Measurements from ENCODE around the gene KIAA1217. TPM values are rescaled to one million over a fixed set of nuclear protein-coding genes. Genes with fewer than 3 reads are reported as not detected.
A peak's percentile ranks its signal among the peaks of the same experiment; 100 is the strongest.

Gene KIAA1217
- total RNA-seq, 1 experiment from 2014 or later: 23.4 TPM

DNA sequence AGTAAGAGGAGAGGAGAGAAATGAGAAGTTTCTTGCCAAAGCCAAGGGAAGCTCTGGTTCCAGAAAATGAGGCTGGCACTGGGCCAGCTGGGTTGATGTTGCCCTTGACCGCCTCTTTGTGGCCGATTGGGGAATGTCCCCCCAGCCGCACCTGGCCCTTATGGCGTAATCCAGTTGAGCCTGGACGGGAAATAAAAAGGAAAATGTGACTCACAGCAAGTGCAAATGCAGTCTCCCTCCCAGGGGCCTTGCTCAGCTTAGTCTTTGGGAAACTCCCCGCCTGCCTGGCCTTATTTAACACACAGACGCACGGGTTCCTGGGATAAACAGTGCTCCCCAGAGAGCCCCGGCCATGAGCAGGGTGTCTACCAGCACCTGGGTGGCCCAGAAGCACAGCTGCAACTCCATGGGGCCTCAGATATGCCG, 174.8 kb downstream of the KIAA1217 start:
- POLR2A ChIA-PET: interaction anchor here (0.5 kb wide), 1 partner anchor 132 kb away, joined by 5 read pairs; no protein-coding TSS in a partner anchor
- peak; percentile 83 for DNase-seq (ENCODE audit: low spot score)
- TF ChIP-seq, protein P1, sequence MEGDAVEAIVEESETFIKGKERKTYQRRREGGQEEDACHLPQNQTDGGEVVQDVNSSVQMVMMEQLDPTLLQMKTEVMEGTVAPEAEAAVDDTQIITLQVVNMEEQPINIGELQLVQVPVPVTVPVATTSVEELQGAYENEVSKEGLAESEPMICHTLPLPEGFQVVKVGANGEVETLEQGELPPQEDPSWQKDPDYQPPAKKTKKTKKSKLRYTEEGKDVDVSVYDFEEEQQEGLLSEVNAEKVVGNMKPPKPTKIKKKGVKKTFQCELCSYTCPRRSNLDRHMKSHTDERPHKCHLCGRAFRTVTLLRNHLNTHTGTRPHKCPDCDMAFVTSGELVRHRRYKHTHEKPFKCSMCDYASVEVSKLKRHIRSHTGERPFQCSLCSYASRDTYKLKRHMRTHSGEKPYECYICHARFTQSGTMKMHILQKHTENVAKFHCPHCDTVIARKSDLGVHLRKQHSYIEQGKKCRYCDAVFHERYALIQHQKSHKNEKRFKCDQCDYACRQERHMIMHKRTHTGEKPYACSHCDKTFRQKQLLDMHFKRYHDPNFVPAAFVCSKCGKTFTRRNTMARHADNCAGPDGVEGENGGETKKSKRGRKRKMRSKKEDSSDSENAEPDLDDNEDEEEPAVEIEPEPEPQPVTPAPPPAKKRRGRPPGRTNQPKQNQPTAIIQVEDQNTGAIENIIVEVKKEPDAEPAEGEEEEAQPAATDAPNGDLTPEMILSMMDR (IDR thresholded peaks at IDR 0.05): peak; percentile 37; the same call in 1 of the 2 replicates
- TF ChIP-seq, protein P2, sequence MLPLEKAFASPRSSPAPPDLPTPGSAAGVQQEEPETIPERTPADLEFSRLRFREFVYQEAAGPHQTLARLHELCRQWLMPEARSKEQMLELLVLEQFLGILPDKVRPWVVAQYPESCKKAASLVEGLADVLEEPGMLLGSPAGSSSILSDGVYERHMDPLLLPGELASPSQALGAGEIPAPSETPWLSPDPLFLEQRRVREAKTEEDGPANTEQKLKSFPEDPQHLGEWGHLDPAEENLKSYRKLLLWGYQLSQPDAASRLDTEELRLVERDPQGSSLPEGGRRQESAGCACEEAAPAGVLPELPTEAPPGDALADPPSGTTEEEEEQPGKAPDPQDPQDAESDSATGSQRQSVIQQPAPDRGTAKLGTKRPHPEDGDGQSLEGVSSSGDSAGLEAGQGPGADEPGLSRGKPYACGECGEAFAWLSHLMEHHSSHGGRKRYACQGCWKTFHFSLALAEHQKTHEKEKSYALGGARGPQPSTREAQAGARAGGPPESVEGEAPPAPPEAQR (CRISPR knock-in tag; IDR thresholded peaks at IDR 0.05): no peak
- TF ChIP-seq ZNF423 (CRISPR knock-in tag; IDR thresholded peaks at IDR 0.05): peak; percentile 36; the same call in 1 of the 2 replicates
- CTCF ChIA-PET: interaction anchor here (0.6 to 2.3 kb wide), 19 partner anchors 10 to 690 kb away, joined by 3 to 11 read pairs (median 3); no protein-coding TSS in a partner anchor
- peak; percentile 89 for ATAC-seq
- no peaks in the 10 kb centered on the region for H3K27me3 Mint-ChIP-seq (ENCODE audit: low read depth)
- peaks cover 47% of the 10 kb centered on the region for H3K4me1 Mint-ChIP-seq
- H3K27ac Mint-ChIP-seq: peak overlapping the region; percentile 95
- no peaks in the 10 kb centered on the region for H3K9me3 Mint-ChIP-seq
- no peaks in the 10 kb centered on the region for H3K36me3 Mint-ChIP-seq
- H3K4me3 Mint-ChIP-seq: no peak overlapping the region

DNA sequence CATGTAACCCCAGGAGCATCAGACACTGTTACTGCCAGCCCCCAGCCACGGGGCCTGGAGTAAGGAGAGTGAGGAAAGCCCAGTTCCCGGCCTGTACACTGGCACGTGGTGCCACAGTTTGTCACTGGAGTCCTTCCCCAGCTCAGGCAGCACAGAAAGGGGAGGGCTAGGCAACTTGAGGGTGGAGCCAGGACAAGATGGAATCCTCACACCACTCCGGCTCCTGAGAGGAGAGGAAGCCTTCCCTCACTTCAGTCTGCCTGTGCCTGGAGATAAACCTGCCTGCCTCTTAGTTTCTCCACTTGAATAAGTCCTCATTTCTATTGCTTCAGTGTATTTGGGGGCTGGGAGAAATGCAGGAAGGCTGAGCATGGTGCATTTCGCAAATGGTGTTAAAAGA, 176.0 kb downstream of the KIAA1217 start:
- peak overlapping the region; percentile 17; the same call in 1 of the 2 replicates for H3K27ac Mint-ChIP-seq
- ATAC-seq (no peak), DNase-seq (ENCODE audit: low spot score) (no peak)
- no peaks in the 10 kb centered on the region for H3K9me3 Mint-ChIP-seq
- no peaks in the 10 kb centered on the region for H3K27me3 Mint-ChIP-seq (ENCODE audit: low read depth)
- H3K4me3 Mint-ChIP-seq: no peak overlapping the region
- TF ChIP-seq, protein P3, sequence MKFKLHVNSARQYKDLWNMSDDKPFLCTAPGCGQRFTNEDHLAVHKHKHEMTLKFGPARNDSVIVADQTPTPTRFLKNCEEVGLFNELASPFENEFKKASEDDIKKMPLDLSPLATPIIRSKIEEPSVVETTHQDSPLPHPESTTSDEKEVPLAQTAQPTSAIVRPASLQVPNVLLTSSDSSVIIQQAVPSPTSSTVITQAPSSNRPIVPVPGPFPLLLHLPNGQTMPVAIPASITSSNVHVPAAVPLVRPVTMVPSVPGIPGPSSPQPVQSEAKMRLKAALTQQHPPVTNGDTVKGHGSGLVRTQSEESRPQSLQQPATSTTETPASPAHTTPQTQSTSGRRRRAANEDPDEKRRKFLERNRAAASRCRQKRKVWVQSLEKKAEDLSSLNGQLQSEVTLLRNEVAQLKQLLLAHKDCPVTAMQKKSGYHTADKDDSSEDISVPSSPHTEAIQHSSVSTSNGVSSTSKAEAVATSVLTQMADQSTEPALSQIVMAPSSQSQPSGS (CRISPR knock-in tag; IDR thresholded peaks at IDR 0.05; ENCODE audit: borderline replicate concordance, low read depth): no peak
- TF ChIP-seq, protein P4, sequence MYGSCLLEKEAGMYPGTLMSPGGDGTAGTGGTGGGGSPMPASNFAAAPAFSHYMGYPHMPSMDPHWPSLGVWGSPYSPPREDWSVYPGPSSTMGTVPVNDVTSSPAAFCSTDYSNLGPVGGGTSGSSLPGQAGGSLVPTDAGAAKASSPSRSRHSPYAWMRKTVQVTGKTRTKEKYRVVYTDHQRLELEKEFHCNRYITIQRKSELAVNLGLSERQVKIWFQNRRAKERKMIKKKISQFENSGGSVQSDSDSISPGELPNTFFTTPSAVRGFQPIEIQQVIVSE (CRISPR knock-in tag; IDR thresholded peaks at IDR 0.05; ENCODE audit: borderline replicate concordance): no peak
- TF ChIP-seq JAZF1 (CRISPR knock-in tag; IDR thresholded peaks at IDR 0.05) (no peak), NR1H2 (CRISPR knock-in tag; IDR thresholded peaks at IDR 0.05) (no peak), ELF4 (CRISPR knock-in tag; IDR thresholded peaks at IDR 0.05; ENCODE audit: low read depth) (no peak), HMGA2 (CRISPR knock-in tag; IDR thresholded peaks at IDR 0.05) (no peak), ZNF121 (CRISPR knock-in tag; IDR thresholded peaks at IDR 0.05) (no peak), ESRRA (CRISPR knock-in tag; IDR thresholded peaks at IDR 0.05; ENCODE audit: borderline replicate concordance) (no peak), CREB1 (CRISPR knock-in tag; IDR thresholded peaks at IDR 0.05) (no peak), IRF2 (CRISPR knock-in tag; IDR thresholded peaks at IDR 0.05; ENCODE audit: borderline replicate concordance, low read depth) (no peak), TEAD1 (CRISPR knock-in tag; IDR thresholded peaks at IDR 0.05) (no peak), SP1 (CRISPR knock-in tag; conservative IDR thresholded peaks at IDR 0.05) (no peak), ZNF423 (CRISPR knock-in tag; IDR thresholded peaks at IDR 0.05) (no peak)
- TF ChIP-seq, protein P1 (IDR thresholded peaks at IDR 0.05): no peak
- TF ChIP-seq, protein P5, sequence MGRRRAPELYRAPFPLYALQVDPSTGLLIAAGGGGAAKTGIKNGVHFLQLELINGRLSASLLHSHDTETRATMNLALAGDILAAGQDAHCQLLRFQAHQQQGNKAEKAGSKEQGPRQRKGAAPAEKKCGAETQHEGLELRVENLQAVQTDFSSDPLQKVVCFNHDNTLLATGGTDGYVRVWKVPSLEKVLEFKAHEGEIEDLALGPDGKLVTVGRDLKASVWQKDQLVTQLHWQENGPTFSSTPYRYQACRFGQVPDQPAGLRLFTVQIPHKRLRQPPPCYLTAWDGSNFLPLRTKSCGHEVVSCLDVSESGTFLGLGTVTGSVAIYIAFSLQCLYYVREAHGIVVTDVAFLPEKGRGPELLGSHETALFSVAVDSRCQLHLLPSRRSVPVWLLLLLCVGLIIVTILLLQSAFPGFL (CRISPR knock-in tag; IDR thresholded peaks at IDR 0.05; ENCODE audit: borderline replicate concordance): no peak
- TF ChIP-seq, protein P6, sequence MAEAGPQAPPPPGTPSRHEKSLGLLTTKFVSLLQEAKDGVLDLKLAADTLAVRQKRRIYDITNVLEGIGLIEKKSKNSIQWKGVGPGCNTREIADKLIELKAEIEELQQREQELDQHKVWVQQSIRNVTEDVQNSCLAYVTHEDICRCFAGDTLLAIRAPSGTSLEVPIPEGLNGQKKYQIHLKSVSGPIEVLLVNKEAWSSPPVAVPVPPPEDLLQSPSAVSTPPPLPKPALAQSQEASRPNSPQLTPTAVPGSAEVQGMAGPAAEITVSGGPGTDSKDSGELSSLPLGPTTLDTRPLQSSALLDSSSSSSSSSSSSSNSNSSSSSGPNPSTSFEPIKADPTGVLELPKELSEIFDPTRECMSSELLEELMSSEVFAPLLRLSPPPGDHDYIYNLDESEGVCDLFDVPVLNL (CRISPR knock-in tag; IDR thresholded peaks at IDR 0.05; ENCODE audit: borderline replicate concordance, low read depth): no peak
- TF ChIP-seq, protein P7, sequence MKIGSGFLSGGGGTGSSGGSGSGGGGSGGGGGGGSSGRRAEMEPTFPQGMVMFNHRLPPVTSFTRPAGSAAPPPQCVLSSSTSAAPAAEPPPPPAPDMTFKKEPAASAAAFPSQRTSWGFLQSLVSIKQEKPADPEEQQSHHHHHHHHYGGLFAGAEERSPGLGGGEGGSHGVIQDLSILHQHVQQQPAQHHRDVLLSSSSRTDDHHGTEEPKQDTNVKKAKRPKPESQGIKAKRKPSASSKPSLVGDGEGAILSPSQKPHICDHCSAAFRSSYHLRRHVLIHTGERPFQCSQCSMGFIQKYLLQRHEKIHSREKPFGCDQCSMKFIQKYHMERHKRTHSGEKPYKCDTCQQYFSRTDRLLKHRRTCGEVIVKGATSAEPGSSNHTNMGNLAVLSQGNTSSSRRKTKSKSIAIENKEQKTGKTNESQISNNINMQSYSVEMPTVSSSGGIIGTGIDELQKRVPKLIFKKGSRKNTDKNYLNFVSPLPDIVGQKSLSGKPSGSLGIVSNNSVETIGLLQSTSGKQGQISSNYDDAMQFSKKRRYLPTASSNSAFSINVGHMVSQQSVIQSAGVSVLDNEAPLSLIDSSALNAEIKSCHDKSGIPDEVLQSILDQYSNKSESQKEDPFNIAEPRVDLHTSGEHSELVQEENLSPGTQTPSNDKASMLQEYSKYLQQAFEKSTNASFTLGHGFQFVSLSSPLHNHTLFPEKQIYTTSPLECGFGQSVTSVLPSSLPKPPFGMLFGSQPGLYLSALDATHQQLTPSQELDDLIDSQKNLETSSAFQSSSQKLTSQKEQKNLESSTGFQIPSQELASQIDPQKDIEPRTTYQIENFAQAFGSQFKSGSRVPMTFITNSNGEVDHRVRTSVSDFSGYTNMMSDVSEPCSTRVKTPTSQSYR (CRISPR knock-in tag; IDR thresholded peaks at IDR 0.05): no peak
- no peaks in the 10 kb centered on the region for H3K36me3 Mint-ChIP-seq
- peaks cover 48% of the 10 kb centered on the region for H3K4me1 Mint-ChIP-seq
- POLR2A ChIA-PET: no interaction called here
- CTCF ChIA-PET: interaction anchor here (2.3 kb wide), 2 partner anchors 134 to 183 kb away, joined by 7 to 11 read pairs; no protein-coding TSS in a partner anchor
